ENCODE data around the gene VAX1.

DNA sequence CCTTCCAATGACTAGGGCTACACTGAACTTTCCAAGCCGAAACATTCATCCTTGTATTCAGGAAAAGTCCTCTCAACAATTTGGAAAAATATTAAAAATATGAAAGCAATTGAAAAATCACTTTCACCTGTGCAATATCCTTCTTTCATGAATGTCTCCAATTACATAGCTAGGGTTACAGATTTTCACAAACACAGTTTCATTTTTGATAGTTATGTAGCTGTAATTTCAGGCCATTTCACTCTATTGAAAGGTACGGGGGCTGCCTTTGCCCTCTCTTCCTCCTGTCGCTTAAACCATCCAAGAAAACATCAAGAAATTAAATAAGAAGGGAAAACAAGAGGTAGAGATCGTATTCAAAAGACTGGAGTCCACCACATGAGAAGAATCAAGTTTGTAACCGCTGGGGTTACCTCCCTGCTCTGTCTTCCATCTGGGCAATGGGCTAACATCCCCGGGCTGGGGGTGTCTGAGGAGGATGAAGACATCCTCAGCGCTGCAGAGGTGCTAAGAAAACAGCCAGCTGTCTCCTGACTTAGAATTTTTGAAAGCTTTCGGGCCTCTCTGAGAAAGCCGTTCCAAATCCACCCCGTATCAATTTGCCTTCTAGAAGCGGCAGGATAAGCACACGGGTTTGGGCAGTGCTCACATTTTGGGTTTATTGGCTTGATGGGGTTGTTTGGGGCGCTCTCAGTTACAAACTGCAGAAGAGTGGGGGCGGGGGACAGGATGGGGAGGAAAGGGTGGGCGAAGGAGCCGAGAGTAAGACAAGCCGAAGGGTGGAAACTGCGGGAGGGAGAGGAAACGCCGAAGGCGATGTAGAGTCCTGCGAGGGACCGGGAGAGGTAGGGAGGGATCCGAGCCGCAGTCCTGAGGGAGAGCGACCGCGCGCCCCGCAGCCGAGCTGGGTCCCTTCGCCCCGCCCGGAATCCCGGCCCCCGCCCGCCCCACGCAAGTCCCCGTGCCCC is 24.3 kb upstream of the VAX1 start:
- TF ChIP-seq, protein P1, sequence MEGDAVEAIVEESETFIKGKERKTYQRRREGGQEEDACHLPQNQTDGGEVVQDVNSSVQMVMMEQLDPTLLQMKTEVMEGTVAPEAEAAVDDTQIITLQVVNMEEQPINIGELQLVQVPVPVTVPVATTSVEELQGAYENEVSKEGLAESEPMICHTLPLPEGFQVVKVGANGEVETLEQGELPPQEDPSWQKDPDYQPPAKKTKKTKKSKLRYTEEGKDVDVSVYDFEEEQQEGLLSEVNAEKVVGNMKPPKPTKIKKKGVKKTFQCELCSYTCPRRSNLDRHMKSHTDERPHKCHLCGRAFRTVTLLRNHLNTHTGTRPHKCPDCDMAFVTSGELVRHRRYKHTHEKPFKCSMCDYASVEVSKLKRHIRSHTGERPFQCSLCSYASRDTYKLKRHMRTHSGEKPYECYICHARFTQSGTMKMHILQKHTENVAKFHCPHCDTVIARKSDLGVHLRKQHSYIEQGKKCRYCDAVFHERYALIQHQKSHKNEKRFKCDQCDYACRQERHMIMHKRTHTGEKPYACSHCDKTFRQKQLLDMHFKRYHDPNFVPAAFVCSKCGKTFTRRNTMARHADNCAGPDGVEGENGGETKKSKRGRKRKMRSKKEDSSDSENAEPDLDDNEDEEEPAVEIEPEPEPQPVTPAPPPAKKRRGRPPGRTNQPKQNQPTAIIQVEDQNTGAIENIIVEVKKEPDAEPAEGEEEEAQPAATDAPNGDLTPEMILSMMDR (IDR thresholded peaks at IDR 0.05): no peak
- TF ChIP-seq, protein P2, sequence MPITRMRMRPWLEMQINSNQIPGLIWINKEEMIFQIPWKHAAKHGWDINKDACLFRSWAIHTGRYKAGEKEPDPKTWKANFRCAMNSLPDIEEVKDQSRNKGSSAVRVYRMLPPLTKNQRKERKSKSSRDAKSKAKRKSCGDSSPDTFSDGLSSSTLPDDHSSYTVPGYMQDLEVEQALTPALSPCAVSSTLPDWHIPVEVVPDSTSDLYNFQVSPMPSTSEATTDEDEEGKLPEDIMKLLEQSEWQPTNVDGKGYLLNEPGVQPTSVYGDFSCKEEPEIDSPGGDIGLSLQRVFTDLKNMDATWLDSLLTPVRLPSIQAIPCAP (CRISPR knock-in tag; IDR thresholded peaks at IDR 0.05): no peak
- TF ChIP-seq, protein P3, sequence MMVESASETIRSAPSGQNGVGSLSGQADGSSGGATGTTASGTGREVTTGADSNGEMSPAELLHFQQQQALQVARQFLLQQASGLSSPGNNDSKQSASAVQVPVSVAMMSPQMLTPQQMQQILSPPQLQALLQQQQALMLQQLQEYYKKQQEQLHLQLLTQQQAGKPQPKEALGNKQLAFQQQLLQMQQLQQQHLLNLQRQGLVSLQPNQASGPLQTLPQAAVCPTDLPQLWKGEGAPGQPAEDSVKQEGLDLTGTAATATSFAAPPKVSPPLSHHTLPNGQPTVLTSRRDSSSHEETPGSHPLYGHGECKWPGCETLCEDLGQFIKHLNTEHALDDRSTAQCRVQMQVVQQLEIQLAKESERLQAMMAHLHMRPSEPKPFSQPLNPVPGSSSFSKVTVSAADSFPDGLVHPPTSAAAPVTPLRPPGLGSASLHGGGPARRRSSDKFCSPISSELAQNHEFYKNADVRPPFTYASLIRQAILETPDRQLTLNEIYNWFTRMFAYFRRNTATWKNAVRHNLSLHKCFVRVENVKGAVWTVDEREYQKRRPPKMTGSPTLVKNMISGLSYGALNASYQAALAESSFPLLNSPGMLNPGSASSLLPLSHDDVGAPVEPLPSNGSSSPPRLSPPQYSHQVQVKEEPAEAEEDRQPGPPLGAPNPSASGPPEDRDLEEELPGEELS (CRISPR knock-in tag; IDR thresholded peaks at IDR 0.05): no peak
- TF ChIP-seq, protein P4, sequence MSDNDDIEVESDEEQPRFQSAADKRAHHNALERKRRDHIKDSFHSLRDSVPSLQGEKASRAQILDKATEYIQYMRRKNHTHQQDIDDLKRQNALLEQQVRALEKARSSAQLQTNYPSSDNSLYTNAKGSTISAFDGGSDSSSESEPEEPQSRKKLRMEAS (CRISPR knock-in tag; IDR thresholded peaks at IDR 0.05): no peak
- no peak for TF ChIP-seq CREB1 (CRISPR knock-in tag; IDR thresholded peaks at IDR 0.05)
- TF ChIP-seq NR3C1 (CRISPR knock-in tag; conservative IDR thresholded peaks at IDR 0.05; ENCODE audit: low read depth): no peak
- TF ChIP-seq TCF7 (CRISPR knock-in tag; IDR thresholded peaks at IDR 0.05; ENCODE audit: low read depth): no peak

All from WTC11 (cell line).